LoVo (cell line): Measurements from ENCODE around the gene LRRC56.
"Not testable (repeated sequence)": the region's sequence is repeated elsewhere in the genome, so short reads cannot be mapped to it uniquely, and the experiment has no call there.

Source experiments
- DNase-seq: peaks from one replicate; pipeline ENCODE4 v3.0.0-alpha.2; 2016; ENCODE audit warnings: low spot score

The LRRC56 gene

DNA sequence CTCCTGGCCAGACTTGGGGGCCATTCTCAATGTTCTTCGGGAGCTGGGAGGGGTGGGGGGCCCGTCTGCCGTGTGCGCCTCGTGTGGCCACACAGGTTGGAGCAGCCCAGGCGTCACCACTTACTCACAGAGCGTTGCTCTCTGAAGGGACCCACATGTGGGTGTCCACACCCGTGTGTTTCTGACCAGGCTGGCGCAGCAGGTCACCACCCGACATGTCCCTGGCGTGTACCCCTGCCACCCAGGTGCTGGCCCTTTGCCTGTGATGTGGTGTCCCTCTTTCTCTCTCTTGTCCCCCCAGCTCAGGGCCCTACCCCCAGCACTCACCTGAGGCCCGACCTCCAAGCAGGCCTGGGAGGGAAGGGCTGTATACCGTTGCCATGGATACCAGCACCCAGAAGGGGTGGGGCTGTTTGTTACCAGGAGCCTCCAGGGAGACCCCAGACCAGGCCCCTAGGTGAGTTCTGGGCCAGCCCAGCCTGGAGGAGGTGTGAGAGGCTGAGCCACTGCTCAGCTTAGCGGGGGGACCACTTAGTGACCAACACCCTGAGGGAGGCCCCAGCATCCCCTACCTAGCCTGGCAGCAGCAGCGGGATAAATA lies 21.8 kb downstream of the LRRC56 start:
- no peak for DNase-seq

DNA sequence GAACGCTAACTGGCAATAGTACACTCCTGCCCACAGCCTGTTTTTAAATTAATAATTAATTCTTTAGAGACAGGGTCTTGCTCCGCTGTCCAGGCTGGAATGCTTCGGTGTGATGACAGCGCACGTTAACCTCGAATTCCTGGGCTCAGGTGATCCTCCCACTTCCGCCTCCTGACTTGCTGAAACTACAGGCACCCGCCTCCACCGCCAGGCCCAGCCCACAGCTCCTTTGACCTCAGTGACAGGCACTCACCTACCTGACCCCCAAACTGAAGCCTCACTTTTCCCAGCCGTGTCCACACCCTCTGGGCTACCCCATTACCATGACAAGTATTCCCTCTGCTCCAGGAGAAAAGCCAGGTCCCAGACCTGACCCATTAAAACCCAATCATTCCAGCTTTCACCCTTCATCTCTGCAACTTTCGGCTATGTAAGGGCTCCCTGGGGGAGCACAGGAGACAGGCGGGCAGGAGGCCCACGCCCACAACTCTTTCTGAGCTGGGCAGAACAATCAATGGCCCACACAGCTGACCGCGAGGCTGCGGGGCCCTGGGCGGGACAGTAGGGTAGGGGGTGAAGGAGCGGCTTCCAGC lies 22.5 kb downstream of the LRRC56 start:
- DNase-seq, result peak; percentile 14

DNA sequence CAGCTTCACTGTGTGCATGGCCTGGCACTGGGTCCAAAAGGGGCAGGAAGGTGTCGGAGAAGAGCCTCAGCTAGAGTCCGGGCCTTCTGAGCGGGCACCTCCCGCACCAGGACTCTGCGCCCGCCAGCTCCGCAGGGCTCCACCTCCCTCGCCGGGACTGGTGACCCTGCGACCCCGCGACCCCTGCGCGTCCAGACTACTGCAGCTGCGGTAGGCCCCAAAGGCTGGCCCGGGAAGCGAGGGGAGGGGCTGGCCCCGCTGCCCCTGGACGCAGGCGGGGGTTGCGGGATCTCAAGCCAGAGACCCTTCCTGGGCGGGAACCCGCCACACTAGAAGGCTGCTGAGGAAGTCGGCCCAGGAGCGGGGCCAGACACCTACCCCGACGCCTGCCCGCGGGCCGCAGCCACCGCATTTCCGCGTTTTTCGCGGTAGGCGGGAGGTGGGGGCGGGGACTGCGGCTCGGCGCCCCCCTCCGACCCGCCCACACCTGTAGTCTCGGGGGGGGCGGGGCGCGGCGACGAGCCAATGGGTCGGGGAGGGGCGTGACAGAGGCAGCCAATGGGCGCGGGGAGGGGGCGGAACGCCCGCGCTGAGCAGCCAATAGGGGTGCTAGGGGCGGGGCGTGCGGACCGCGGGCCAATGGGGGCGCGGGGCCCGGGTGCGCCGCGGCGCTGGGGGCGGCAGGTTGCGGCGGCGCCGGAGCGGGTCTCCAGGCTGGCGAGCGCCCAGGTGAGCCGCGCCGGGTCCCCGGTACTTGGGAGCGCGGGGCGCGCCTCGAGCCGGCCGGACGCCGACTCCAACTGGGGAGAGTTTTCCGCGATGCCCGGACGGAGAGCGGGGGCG lies 23.2 kb downstream of the LRRC56 start, which contains the start of the genes LMNTD2 and RASSF7:
LMNTD2 (minus strand) TSS at position 434 of the 843 bp plus-strand sequence; CDS start at position 412, 22 bp downstream.
RASSF7 (plus strand) TSS at position 666 of the 843 bp plus-strand sequence. CDS start 799 bp downstream, outside the sequence.
- DNase-seq, result peak; percentile 94

DNA sequence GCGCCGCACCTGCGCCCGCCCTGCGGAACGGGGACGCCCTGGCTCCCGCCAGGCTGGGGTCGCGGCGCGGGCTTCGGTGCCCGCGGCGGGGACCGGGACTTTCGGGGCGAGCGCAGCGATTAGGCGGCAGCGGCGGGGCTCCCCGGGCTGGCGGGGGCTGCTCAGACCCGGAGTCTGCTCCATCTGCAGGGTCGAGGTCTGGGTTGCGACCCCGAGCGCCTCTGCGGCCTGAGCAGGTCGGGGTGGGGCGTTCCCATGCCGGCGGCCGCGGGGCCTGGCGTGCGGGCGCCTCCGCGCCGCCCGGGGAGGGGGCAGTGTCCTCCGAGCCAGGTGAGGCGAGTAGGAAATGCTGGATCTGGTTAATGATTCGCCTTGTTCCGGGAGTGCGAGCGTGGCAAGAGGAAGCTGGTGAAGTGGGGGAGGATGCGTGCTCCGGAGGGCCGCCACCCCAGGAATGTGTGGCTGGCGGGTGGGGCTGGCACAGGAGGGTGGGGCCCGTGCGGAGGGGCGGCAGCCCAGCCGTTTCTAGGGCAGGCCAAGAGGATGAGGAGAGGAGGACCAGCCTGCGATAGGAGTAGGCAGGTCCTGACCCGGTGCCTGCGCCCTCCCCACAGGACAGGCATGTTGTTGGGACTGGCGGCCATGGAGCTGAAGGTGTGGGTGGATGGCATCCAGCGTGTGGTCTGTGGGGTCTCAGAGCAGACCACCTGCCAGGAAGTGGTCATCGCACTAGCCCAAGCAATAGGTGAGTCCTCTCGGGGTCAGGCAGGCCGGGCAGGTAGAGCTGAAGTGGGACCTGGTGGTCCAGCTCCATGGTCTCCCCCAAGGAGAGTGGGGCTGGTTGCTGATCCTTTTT lies 24.0 kb downstream of the LRRC56 start:
- peak; percentile 90 for DNase-seq

DNA sequence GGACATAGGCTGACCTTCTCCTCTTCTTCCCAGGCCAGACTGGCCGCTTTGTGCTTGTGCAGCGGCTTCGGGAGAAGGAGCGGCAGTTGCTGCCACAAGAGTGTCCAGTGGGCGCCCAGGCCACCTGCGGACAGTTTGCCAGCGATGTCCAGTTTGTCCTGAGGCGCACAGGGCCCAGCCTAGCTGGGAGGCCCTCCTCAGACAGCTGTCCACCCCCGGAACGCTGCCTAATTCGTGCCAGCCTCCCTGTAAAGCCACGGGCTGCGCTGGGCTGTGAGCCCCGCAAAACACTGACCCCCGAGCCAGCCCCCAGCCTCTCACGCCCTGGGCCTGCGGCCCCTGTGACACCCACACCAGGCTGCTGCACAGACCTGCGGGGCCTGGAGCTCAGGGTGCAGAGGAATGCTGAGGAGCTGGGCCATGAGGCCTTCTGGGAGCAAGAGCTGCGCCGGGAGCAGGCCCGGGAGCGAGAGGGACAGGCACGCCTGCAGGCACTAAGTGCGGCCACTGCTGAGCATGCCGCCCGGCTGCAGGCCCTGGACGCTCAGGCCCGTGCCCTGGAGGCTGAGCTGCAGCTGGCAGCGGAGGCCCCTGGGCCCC lies 24.8 kb downstream of the LRRC56 start:
- DNase-seq, result no peak

DNA sequence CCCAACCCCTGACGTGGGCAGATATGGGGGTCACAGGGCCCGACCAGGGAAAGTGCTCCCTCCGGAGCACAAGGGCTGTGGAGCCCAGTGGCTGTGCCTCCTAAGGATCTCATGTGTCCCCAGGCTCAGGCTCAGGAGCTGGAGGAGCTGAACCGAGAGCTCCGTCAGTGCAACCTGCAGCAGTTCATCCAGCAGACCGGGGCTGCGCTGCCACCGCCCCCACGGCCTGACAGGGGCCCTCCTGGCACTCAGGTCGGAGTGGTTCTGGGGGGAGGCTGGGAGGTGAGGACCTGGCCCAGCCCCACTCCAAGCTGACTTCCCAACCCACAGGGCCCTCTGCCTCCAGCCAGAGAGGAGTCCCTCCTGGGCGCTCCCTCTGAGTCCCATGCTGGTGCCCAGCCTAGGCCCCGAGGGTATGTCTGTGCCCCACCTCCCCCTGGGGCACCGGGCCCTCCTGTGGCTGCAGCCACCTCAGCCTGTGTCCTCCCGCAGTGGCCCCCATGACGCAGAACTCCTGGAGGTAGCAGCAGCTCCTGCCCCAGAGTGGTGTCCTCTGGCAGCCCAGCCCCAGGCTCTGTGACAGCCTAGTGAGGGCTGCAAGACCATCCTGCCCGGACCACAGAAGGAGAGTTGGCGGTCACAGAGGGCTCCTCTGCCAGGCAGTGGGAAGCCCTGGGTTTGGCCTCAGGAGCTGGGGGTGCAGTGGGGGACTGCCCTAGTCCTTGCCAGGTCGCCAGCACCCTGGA lies 25.9 kb downstream of the LRRC56 start:
- DNase-seq, result no peak

DNA sequence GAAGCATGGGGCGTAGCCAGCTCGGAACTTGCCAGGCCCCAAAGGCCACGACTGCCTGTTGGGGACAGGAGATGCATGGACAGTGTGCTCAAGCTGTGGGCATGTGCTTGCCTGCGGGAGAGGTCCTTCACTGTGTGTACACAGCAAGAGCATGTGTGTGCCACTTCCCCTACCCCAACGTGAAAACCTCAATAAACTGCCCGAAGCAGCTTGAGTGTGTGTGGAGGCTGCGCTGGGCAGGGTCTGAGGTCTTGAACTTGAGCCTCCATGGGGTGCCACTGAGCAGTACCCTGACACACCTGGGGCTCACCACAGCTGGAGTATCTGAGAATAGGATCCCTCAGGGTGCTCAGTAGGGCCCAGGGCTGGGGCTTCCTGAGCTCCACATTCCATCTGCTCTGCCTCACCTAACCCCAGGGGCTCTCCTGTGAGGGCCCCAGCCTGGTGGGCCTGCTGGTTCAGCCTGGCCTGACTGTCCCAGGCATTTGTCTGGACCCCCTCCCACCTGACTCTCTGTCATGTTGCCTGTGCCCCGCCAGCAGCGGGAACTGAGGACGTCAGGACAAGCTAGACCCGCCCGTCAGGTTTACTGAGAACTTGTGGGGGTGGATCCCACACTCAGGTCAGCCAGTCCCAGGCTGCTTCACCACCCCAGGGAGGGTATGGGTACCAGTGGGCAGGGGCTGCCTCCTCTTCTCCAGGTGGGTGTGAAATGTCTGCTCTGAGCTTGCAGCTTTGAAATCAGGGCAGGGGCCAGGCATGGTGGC lies 26.7 kb downstream of the LRRC56 start:
- DNase-seq, result no peak

DNA sequence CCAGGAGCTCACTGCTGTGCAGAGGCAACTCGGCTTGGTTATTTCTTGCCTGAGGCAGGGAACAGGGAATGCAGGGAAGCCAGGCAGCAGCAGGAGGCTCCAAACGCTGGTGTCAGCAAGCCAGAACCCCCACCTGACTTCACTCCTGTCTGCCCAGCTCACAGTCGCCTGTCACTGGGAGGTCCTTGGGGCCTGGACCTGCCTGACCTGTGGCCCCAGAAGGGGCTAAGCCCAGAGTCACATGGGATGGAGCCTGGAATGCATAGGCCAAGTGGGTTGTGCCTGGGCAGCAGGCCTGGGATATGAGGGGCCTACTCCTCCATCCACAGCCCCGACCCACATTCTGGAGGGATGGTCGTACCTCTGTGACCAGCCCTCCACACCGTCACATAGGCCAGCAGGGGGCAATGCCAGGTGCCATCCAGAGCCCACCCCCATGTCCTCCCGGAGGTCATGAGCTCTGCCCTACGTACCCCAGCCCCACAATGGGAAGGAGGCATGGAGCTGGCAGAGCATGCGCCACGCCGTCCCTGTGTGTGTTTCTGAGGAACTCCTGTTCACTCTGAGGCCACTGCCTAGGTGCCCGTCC lies 28.7 kb downstream of the LRRC56 start:
- DNase-seq, result no peak

DNA sequence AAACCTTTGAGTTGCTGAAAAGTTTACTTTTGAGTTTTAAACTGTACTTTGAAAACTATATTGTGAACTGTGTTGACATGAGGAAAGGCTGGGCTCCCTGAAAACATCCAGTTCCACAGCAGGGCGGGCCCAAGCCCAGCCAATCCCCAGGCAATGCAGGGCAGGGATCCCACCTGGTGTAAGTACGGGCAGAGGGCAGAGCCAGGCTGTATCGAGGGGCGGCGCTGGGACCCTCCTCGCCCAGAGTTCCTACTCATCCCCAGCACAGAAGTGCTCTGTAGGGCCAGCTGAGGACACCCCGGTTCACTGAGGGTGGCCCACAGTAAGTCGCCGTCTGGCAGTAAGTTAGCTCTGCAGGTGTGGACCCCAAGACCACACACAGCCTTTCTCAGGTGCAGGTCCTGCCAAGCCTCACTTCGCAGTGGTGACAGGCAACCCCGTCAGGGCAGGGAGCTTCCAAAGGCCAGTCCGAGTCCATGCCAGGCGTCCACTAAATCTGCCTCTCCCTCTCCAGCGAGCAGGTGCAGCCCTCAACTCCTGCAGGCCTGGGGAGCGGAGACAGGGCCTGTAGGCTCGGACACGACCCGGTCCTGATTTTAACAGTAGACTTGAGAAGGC lies 29.8 kb downstream of the LRRC56 start:
- no peak for DNase-seq

DNA sequence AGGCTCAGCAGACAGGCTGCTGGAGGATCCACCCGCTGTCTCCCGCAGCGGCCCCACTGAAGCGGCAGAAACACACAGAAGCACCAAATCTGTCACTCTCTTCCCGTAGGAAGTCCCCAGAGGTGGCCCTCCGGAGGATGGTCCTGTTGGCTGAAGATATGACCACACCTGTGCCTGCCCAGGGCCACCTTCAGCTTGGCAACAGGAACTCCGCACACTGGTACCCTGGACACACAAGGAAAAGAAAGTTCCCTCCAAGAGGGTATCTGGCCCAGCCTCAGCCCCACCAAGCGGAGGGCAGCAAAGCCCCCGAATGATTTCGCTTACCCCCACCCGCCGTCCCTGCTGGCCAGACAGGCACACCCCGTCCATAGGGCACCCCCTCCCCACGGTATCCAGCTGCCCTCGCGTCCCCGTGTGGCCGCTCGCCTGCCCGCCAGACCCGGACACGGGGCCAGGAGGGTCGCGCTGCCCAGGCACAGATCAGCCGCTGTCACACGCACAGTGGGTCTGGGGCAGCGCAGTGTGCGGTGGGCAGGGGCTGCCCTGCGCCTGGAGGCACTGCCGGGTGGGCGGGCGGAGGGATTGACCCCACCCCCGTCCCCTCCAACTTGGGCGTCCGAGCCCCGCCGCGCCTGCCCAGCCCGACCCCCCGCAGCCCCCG lies 30.4 kb downstream of the LRRC56 start:
- DNase-seq, result no peak

DNA sequence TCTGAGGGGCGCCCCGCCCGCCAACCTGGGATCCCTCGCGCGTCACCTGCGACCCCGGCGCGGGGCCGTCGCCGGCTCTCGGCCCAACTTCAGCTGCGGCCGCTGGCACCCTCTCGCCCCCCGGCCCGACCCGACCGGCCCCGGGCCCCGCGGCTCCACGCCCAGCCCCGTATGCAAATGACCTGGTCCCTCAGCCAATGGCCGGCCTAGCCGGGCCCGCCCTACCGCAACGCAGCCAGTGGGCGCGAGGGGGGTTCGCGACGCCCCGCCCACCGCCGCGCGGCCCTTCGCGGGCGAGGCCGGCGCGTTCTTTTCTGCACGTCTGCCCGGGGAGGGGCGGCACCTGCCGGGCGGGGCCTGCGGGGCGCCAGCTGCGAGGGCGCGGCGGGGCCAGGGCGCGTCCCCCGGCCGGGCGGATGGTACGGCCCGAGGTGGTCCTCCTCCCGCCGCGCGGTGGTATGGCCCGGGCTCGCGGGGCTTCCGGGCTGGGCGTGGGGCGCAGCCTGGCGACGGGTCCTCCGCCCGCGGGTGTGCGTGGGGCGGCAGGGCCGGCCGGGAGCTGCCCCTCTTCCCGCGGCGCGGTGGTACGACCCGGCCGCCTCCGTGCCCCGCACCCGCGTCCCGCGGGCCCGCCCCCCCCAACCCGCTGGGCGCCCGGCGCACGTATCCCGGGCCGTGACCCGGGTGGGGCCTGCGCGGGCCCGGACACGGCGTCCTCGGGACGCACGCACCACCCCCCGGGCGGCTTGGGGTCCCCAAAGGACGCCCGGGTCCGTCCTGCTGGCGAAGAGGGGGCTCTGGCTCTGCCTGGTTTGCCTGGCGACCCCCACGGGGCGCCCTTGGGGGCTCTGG lies 31.2 kb downstream of the LRRC56 start:
- DNase-seq, result peak; percentile 96

DNA sequence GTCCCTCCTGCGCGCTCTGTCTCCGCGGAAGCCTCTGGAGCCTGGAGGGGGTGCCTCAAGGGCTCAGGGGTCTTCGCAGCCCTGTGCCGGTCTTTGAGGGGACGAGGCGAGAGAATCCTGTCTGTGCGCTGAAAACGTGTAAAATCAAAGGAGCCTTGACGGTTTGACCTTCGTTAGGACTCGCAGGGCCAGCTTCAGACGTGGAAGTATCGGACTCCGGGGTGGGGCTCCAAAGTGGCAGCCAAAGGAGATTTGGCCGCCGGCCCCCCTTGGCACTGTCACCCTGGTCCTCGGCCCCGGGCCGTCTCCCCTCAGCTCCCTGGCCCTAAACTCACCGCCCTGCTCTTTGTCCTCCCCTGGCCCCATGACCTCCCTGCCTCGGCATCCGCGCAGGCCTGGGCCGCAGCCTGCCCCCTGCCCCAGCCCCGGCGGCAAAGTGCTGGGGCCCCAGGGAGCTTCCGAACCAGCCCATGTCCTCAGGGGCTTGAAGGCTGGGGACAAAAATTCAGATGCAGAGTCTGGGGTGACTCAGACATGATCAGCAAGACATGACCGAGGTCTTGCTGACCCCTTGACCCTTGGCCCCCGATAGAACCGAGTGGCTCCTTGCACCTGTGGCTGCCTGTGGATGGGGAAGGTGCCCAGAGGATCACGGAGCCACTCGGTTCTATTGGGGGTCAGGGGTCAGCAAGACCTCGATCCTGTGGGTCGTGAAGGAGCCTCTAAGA lies 32.0 kb downstream of the LRRC56 start:
- DNase-seq, result no peak

DNA sequence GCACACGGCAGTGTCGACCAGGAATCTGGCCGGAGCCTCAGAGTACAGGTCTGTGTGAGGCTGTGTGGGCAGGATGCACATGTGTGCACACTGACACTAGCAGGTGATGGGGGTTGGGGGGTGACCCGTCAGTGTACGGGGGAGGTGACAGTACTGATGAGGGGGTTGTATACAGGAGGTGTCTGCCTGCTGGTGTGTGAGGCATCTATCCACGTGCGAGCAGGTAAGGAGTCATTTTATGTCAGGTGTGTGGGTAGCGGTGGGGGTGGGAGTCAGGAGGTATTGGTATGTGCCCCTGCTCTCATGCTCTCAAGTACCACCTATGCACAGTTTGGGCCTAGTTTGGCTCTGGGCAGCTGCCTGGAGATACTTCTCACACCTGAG lies 34.5 kb downstream of the LRRC56 start:
- DNase-seq, result no peak

DNA sequence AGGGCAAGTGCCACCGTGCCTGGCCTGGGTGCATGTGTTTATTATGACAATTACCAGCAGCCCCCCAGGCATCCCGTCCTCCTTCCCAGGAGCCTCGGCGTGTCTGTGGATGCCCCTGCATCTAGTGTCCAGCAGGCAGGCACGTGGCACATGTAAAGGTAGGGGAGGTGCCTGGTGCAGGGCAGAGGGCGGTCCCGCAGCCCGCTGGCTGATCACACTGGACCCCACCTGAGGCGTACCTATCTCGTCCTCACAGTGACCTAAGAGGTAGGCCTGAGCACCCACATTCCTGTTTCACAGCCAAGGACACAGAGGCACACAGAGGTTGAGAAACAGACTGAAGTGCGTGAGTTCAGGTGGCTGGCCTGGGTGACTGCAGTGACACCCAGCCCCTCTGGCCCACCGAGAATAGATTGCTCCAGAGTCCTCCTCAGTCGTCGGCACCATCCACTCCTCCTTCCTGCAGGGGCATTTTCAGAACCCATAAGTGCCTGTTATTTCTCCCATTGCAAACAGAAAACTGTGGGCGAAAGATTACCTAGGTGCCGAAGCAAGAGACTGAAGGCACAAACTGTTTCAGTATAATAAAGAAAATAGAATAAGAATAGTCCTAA lies 35.9 kb downstream of the LRRC56 start:
- DNase-seq, result no peak

DNA sequence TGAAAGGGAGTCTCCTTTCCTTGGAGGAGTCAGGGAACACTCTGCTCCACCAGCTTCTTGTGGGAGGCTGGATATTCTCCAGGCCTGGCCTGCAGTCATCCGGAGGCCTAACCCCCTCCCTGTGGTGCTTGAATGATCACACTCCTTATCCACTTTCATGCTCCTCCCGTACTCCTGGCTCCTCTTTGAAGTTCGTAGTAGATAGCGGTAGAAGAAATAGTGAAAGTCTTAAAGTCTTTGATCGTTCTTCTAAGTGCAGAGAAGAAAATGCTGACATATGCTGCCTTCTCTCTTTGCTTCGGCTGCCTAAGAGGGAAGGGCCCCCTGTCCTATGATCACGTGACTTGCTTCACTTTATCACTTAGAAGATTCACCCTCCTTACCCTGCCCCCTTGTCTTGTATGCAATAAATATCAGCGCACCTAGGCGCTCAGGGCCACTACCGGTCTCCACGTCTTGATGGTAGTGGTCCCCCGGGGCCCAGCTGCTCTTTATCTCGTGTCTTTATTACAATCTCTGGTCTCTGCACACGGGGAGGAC lies 36.8 kb downstream of the LRRC56 start:
- DNase-seq, result not testable (repeated sequence)

DNA sequence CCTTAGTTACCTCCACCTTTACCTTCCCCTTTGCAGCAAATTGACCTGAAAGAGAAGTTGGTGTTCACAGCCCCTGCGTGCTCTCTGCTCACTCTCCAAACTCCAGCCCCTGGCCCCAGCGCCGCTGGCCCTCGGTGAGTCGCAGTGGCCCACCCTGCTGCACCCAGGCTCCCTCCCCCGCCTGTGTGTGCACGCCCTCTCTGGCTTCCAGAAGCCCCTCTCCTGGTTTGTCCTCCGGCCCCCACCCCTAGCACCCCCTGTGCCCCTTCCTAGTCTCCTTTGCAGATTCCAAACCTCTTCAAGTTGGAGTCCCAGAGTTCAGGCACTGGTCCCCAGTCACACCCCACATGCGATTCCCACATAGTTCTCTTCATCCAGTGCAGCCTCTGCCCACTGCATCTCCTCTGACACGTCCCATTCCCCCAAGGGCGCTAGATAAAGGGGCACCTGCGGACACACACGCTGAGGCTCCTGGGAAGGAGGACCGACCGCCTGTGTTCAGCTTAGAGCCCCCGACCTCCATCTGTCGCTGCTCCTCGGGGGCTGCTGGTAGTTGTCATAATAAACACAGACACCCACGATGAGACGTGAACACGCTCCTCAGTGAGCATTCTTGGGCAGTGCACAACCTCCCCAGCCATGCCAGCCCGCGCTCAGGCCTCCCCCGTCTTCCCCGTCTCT lies 37.4 kb downstream of the LRRC56 start:
- DNase-seq, result no peak
